Suppressor macrophage treated with lipopolysaccharide for 1 hour (primary cell): ENCODE measurements around the gene NSMCE1.

Experiments
- DNase-seq, 3 donors: peaks; one replicate each; pipeline ENCODE4 v3.0.0-alpha.2; 2020 to 2022

NSMCE1 gene

GRCh38 chr16:27228621-27229501, 39.7 kb downstream of the NSMCE1 start:
- DNase-seq = peak; percentile 73 to 81 (median 74)

- no peak for DNase-seq
Observed at GRCh38 chr16:27228045-27228444, 40.5 kb downstream of the NSMCE1 start.

DNA sequence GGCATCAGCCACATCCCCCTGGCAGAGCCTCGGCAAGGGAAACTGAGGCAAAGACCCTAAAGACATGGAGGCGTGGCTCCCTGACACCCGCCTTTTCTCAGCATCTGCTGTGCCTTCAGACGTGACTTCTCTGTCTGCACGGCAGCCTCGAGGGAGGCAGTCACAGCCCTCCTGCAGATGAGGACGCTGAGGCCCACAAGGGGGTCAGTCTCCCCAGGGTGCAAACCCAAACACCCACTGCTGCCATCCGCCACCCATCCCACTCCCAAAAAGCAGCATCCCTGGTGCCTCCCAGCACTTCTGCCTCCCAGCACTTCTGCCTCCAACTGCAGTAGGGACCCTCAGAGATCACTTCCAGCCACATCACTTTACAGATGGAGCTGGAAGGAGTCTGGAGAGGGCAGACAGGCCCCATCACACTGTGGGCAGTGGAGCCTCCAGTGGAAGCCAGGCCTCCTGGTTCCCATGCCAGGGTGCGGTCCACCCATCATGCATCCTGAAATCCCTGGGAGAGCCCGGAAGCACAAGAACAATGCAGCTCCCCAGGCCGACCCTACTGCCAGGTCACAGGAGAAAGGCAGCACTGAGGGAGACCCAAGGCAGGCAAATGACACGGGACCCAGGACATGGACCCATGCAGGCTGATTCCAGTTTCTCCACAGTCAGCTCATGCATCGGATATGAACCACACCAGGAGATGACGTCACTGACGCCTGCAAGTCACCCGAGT, 41.4 kb downstream of the NSMCE1 start:
- DNase-seq = no peak

GRCh38 chr16:27226476-27226875, 42.1 kb downstream of the NSMCE1 start:
- no peak for DNase-seq

- DNase-seq = no peak
Observed at GRCh38 chr16:27225536-27226360, 42.8 kb downstream of the NSMCE1 start.

GRCh38 chr16:27224741-27225300, 43.8 kb downstream of the NSMCE1 start:
- DNase-seq = no peak

DNA sequence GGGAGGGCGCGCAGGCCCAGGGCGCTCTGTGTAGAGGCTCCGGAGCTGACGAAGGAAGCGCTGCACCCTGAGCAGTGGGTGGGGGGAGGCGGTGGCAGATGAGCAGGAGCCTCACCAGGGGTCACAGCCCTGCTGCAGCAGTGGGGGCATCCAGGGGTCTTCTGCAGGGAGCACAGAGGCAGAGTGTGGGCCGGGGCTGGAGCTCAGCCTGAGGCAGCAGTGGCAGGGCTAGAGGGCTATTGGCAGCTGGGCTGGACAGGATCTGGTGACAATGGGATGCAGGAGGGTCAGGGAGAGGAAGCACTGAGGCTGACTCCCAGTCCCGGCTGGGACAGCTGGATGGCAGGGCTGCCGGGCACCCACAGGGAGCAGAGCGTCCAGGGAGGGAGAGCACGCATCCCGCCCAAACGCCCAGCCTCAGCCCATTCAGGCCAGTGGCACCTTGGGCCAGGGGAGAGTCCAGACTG, 44.3 kb downstream of the NSMCE1 start:
- DNase-seq = no peak

DNA sequence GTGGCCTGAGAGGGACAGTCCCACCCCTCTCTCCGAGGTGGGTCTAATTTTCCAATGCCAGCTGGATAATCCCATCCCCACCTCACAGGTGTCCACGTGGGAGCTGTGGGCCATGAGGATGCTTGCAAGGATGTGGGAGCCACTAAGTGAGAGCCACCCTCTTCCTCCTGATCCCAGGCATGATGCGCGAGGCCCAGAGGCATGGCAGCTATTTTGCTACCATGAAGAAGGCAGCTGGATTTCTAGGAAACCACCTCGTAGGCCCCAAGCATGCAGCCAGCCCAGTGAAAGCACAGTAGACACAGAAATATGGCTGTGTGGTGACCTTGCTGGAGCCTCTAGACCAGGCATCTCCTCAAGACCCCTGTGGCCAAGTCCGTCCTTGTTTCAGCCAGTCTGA, 44.9 kb downstream of the NSMCE1 start:
- no peak for DNase-seq

GRCh38 chr16:27223226-27223610, 45.4 kb downstream of the NSMCE1 start:
- DNase-seq = no peak

- DNase-seq = no peak
Observed at GRCh38 chr16:27222249-27223225, 46.0 kb downstream of the NSMCE1 start.

DNA sequence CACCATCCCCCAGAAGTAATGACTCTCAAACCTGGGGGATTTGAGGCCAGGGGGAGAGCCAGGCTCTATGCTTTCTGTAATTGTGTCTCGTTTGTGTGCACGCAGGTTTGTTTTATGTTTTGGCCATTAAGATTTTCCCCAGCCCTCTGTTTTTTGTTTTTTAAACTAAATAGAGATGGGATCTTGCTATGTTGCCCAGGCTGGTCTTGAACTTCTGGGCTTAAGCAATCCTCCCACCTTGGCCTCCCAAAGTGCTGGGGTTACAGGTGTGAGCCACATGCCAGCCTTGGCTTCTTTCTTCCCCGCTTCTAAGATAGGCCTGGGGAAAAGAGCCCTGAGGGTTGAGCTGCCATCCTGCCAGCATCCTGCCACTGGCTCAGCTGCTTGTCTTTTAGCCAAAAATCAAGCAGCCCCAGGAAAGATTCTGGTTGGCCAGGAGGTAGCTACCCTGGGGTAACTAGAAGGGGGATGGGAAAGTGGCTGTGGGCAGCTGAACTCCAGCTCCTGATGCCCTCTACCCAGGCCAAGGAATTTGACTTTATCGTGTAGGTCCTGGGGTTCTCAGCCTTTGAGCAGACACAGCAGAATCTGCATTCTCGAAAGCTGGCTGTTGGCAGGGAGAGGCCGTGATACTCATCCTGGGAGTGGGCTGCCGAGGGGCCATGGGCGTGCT, 46.9 kb downstream of the NSMCE1 start:
- no peak for DNase-seq

DNA sequence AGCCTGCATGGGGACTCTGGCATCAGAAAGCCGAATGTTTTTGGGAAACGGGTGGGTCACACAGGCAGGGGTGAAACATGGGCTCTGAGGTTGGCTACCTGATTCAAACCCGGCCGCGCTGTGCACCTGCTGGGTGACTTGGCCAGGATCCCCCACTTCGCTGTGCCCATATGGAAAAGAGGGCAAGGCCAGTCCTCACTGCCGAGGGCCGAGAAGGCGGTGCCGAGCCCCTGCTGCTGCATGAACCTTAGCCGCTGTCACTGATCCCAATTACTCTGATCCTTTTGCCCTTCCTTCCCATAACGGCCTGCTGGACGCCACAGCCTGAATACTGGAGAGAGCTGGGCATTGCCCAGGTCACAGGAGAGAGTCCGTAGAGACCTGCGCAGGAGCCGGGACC, 47.6 kb downstream of the NSMCE1 start:
- no peak for DNase-seq

- DNase-seq = no peak
Observed at GRCh38 chr16:27220527-27220926, 48.0 kb downstream of the NSMCE1 start.

DNA sequence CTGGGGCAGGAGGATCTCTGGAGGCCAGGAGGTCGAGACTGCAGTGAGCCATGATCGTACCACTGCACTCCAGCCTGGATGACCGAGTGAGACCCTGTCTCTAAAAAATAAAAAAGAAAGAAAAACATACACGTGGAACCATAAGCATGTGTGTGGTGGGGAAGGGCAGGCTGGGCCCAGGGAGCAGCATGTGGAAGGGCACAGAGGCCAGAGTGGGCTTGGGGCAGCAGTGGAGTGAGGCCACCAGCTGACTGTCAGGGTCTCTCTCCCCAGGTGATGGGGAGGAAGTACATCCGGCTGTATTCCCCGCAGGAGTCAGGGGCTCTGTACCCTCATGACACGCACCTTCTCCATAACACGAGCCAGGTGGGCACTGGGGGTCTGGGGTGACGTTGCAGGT, 48.5 kb downstream of the NSMCE1 start:
- no peak for DNase-seq

- no peak for DNase-seq
Observed at GRCh38 chr16:27219161-27219560, 49.4 kb downstream of the NSMCE1 start.

- no peak for DNase-seq
Observed at GRCh38 chr16:27218756-27219155, 49.8 kb downstream of the NSMCE1 start.

GRCh38 chr16:27217256-27217655, 51.3 kb downstream of the NSMCE1 start:
- no peak for DNase-seq

DNA sequence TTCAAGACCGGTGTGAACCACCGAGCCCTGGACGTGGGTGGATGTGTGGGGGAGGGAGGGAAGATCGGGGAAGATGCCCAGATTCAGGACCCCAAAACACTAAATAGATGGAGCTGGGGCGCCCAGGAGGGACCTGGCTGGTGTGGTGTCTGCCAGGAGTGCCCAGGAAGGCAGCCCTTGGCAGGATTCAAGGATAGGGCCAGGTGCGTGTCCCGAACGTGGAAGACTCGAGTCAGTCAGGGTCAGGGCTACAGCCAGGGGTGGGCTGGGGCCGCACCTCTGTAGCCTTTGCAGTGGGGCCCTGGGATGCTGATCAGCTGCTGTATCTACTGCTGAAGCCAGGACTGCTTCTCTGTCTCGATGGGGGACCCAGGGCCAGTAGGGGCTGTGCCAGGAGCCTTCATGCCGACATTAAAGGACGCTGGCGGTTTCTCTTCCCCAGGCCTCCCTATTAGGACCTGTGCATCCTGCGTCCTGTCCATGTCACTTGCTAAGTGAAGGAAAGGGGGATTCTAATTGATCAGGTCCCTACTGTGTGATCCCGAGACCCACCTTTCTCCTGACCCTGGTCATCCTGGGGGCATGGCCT, 52.2 kb downstream of the NSMCE1 start:
- no peak for DNase-seq

DNA sequence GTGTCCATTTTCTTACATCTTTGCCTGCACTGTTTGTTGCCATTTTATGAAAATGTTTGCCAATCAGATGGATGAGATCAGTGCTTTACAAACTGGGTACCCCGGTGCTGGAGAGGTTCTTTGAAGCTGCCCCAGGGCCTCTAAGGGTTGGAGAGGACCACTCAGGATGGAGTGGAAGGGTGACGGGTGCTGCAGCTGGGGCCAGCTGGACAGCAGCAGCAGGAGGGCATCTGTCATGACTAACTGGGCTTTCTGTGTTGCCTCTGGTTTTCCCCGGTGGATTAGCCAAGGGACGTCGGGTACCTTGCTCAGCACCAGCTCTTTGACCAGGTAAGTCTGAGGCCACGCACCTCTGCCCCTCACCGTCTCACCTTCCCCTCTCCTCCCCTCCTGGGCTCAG, 52.9 kb downstream of the NSMCE1 start:
- no peak for DNase-seq

- no peak for DNase-seq
Observed at GRCh38 chr16:27214084-27214961, 54.2 kb downstream of the NSMCE1 start.
